ENCODE results near the gene CNPY1. TPM values are rescaled to one million over a fixed set of nuclear protein-coding genes. Genes with fewer than 3 reads are reported as not detected.

The CNPY1 gene
- total RNA-seq, 1 experiment from 2014 or later = not detected

DNA sequence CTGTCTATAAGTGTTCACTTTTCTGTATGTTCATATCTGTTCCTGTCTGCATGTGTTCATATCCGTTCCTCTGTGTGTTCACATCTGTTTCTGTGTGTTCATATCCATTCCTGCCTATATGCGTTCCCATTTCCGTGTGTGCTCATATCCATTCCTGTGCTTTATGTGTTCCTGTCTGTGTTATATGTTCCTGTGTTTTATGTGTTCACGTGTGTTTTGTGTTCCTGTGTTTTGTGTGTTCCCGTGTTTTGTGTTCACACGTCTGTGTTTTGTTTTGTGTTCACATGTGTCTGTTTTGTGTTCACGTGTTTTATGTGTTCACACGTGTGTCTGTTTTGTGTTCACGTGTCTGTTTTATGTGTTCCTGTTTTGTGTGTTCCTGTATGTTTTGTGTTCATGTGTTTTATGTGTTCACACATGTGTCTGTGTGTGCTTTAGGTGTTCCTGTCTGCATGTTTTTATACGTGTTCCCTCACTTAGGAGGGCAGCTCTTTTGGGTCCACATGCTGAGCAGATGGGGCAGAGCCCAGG is 42.2 kb upstream of the CNPY1 start:
- no peak overlapping the region for H4K91ac ChIP-seq (ENCODE audit: insufficient read length, low read depth, low read length)
- H2BK15ac ChIP-seq (ENCODE audit: low read depth, low read length) = no peak overlapping the region
- H3K4me3 Mint-ChIP-seq = no peak overlapping the region

More for the DNA sequence above, 42.2 kb upstream of the CNPY1 start:
- Histone ChIP-seq H3K9ac (ENCODE audit: extremely low read depth, insufficient read length, low read length) (no peak overlapping the region), H4K8ac (replicated peaks; ENCODE audit: insufficient read length, low read depth, low read length) (no peak overlapping the region), H3K27ac (ENCODE audit: insufficient read length, low read depth, low read length) (no peak overlapping the region), H2BK120ac (ENCODE audit: low read depth, low read length, poor library complexity, severe bottlenecking) (no peak overlapping the region), H3K23ac (ENCODE audit: insufficient read length, low read depth, low read length) (no peak overlapping the region), H3K23me2 (ENCODE audit: insufficient read length, low read depth, low read length, poor library complexity, severe bottlenecking) (no peaks in the 10 kb centered on the region), H2AFZ (ENCODE audit: low read length) (no peak overlapping the region), H3K56ac (ENCODE audit: insufficient read length, low read depth, low read length) (no peak overlapping the region), H3K14ac (ENCODE audit: insufficient read depth, low read length) (no peak overlapping the region), H3K79me2 (ENCODE audit: insufficient read depth, low read length) (no peaks in the 10 kb centered on the region), H4K20me1 (ENCODE audit: control insufficient read depth, insufficient read depth, insufficient read length) (no peaks in the 10 kb centered on the region), H3K4ac (ENCODE audit: low read depth, low read length) (no peak overlapping the region), H3T11ph (ENCODE audit: low read length) (no peak overlapping the region), H3K79me1 (ENCODE audit: insufficient read depth, low read depth, low read length, poor library complexity, severe bottlenecking) (no peaks in the 10 kb centered on the region), H2BK5ac (ENCODE audit: insufficient read length, low read length) (no peak overlapping the region), H2AK5ac (ENCODE audit: insufficient read length, low read length) (no peak overlapping the region), H3K4me1 (ENCODE audit: insufficient read depth, low read length) (no peaks in the 10 kb centered on the region), H2BK20ac (ENCODE audit: low read depth, low read length, poor library complexity, severe bottlenecking) (no peak overlapping the region), H3K18ac (ENCODE audit: insufficient read length, low read depth, low read length) (no peak overlapping the region), H3K27me3 (ENCODE audit: insufficient read depth, low read length) (no peaks in the 10 kb centered on the region), H3K9me3 (ENCODE audit: control insufficient read depth, low read depth, low read length) (no peaks in the 10 kb centered on the region), H4K5ac (ENCODE audit: insufficient read length, low read depth, low read length) (no peak overlapping the region), H3K4me2 (ENCODE audit: insufficient read depth, insufficient read length, low read length) (no peak overlapping the region), H2BK12ac (ENCODE audit: insufficient read length, low read depth, low read length) (no peak overlapping the region)
- H3K36me3 Mint-ChIP-seq (ENCODE audit: insufficient read depth in 1 of 3, low read depth in 3 of 3) = no peaks in the 10 kb centered on the region; a peak in 1 of 7 replicates
- WGBS (ENCODE audit: extremely low coverage, insufficient read length, low lambda C conversion rate) = no CpG with 5 or more reads among the region's 10 CpGs
- TF ChIP-seq, protein P1, sequence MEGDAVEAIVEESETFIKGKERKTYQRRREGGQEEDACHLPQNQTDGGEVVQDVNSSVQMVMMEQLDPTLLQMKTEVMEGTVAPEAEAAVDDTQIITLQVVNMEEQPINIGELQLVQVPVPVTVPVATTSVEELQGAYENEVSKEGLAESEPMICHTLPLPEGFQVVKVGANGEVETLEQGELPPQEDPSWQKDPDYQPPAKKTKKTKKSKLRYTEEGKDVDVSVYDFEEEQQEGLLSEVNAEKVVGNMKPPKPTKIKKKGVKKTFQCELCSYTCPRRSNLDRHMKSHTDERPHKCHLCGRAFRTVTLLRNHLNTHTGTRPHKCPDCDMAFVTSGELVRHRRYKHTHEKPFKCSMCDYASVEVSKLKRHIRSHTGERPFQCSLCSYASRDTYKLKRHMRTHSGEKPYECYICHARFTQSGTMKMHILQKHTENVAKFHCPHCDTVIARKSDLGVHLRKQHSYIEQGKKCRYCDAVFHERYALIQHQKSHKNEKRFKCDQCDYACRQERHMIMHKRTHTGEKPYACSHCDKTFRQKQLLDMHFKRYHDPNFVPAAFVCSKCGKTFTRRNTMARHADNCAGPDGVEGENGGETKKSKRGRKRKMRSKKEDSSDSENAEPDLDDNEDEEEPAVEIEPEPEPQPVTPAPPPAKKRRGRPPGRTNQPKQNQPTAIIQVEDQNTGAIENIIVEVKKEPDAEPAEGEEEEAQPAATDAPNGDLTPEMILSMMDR (conservative IDR thresholded peaks at IDR 0.05) = no peak
- H3K4me1 Mint-ChIP-seq = peaks cover 3 to 7% of the 10 kb centered on the region in 2 experiments
- H3K9me3 Mint-ChIP-seq = no peaks in the 10 kb centered on the region
- H3K27ac Mint-ChIP-seq = no peak overlapping the region
- DNase-seq = no peak
- peaks cover 15% of the 10 kb centered on the region for H3K27me3 Mint-ChIP-seq (ENCODE audit: low read depth)

Measured in H9 (cell line).